Body of pancreas (tissue), 4 donors: ENCODE measurements around the gene GALNTL6.

Experiments used
- POLR2A ChIP-seq, 3 donors: fragments of 450-650 bp; IDR thresholded peaks; one replicate each; pipeline ENCODE4 v1.6.1; 2016; ENCODE audit warnings: antibody characterized with exemption in 3 of 3, mild to moderate bottlenecking in 2 of 3
- TF ChIP-seq, protein P1 (sequence below), 7 experiments: fragments of 450-650 bp in 4 of 7; fragments of 200-600 bp in 3 of 7; sonication (generic) in 3 of 7; IDR thresholded peaks; one replicate each; pipeline ENCODE4 v1.5.1; 2016 to 2019; ENCODE audit warnings: antibody characterized with exemption in 7 of 7

DNA sequence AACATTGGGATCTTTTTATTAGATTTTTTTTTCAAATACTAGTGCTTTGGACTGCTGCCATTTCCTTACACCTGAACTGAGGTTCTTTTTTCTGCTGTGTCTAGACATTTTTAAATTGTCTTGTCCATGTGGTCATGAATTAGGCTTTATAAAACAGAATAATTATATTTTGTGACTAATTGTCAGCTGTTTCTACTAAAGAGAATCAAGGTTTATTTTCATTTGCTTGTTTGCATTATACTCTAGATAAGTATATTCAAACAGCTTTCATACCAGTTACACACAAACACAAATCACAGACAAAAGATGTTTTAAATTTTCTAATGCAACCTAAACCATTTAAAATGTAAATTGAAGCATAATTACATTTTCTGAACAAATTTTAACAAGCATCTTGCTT lies 194.7 kb downstream of the GALNTL6 start:
- TF ChIP-seq, protein P1, sequence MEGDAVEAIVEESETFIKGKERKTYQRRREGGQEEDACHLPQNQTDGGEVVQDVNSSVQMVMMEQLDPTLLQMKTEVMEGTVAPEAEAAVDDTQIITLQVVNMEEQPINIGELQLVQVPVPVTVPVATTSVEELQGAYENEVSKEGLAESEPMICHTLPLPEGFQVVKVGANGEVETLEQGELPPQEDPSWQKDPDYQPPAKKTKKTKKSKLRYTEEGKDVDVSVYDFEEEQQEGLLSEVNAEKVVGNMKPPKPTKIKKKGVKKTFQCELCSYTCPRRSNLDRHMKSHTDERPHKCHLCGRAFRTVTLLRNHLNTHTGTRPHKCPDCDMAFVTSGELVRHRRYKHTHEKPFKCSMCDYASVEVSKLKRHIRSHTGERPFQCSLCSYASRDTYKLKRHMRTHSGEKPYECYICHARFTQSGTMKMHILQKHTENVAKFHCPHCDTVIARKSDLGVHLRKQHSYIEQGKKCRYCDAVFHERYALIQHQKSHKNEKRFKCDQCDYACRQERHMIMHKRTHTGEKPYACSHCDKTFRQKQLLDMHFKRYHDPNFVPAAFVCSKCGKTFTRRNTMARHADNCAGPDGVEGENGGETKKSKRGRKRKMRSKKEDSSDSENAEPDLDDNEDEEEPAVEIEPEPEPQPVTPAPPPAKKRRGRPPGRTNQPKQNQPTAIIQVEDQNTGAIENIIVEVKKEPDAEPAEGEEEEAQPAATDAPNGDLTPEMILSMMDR (IDR thresholded peaks at IDR 0.05) = no peak
- no peak for TF ChIP-seq POLR2A (IDR thresholded peaks at IDR 0.05)
